ENCODE data around the gene GABARAP.

GABARAP gene

DNA sequence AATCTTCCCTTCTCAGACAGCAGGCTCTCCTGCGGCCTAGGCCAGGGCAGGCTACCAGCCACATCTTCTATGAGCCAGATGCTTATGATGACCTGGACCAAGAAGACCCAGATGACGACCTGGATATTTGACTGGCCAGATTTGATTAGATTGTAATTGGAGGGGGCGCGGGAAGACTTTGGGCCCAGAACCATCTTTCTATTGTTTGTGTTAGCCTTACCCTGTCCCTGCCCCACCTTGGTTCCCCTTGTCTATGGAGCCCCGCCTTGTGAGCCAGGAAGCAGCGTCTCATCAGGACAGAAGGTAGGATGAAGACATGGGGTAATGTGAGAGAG, 17.3 kb upstream of the GABARAP start:
- TF ChIP-seq ZFX (IDR thresholded peaks at IDR 0.05): no peak
- TF ChIP-seq, protein P1, sequence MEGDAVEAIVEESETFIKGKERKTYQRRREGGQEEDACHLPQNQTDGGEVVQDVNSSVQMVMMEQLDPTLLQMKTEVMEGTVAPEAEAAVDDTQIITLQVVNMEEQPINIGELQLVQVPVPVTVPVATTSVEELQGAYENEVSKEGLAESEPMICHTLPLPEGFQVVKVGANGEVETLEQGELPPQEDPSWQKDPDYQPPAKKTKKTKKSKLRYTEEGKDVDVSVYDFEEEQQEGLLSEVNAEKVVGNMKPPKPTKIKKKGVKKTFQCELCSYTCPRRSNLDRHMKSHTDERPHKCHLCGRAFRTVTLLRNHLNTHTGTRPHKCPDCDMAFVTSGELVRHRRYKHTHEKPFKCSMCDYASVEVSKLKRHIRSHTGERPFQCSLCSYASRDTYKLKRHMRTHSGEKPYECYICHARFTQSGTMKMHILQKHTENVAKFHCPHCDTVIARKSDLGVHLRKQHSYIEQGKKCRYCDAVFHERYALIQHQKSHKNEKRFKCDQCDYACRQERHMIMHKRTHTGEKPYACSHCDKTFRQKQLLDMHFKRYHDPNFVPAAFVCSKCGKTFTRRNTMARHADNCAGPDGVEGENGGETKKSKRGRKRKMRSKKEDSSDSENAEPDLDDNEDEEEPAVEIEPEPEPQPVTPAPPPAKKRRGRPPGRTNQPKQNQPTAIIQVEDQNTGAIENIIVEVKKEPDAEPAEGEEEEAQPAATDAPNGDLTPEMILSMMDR (conservative IDR thresholded peaks at IDR 0.05): no peak
- no peak overlapping the region for H3K27ac ChIP-seq

- H3K27ac ChIP-seq: no peak overlapping the region
- TF ChIP-seq ZFX (IDR thresholded peaks at IDR 0.05): no peak
- TF ChIP-seq, protein P1 (conservative IDR thresholded peaks at IDR 0.05): no peak
Measured at GRCh38 chr17:7258731-7259554, 16.7 kb upstream of the GABARAP start.

DNA sequence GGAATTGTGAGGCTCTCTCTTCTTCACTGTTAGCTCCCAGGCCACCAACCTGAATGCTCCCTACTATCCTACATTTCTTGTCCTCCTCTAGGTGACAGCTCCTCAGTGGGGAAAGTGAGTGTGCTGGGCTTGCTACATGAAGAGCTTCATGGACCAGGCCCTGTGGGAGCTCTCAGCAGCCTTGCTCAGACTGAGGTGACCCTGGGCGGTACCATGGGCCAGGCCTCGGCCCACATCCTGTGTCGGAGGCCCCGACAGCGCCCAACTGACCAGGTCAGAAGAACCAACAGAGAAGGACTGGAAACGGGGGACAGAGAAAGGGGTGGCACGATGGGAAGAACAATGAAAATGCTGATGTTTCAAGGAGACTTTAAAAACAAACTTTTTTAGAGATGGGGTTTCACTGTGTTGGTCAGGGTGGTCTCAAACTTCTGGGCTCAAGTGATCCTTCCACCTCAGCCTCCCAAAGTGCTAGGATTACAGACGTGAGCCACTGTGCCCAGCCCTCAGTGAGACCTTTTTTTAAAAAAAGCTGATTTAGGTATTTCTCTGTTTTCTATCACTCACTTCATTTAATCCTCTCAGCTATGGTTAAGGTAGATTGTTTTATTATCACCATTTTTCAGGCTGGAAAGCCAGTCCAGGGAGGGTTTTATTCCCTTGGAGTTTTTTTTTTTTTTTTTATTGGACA, 14.7 kb upstream of the GABARAP start:
- no peak for TF ChIP-seq ZFX (IDR thresholded peaks at IDR 0.05)
- TF ChIP-seq, protein P1 (conservative IDR thresholded peaks at IDR 0.05): no peak
- H3K27ac ChIP-seq: no peak overlapping the region

DNA sequence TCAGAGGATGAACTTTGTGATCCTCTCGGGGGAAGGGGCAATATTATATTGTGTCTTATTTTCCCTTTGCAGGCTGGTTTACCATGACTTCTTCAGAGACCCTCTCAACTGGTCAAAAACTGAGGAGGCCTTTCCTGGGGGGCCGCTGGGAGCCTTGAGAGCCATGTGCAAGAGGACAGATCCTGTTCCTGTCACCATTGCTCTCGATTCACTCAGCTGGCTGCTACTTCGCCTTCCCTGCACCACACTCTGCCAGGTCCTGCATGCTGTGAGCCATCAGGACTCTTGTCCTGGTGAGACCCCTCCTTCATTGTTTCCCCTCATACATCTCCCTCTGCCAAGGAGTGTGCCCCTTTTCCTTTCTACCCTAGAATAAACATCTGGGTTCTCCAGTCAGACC, 12.3 kb upstream of the GABARAP start:
- TF ChIP-seq, protein P1 (conservative IDR thresholded peaks at IDR 0.05): no peak
- no peak for TF ChIP-seq ZFX (IDR thresholded peaks at IDR 0.05)
- peak overlapping the region; percentile 87 for H3K27ac ChIP-seq

- TF ChIP-seq, protein P1 (conservative IDR thresholded peaks at IDR 0.05): no peak
- TF ChIP-seq ZFX (IDR thresholded peaks at IDR 0.05): no peak
- peak overlapping the region; percentile 87 for H3K27ac ChIP-seq
Measured at GRCh38 chr17:7253082-7253481, 10.8 kb upstream of the GABARAP start.

- peak within 1 kb of the TSS; percentile 87 for H3K27ac ChIP-seq
- TF ChIP-seq, protein P1 (conservative IDR thresholded peaks at IDR 0.05): no peak; the same call in 1 of the 2 replicates
- TF ChIP-seq ZFX (IDR thresholded peaks at IDR 0.05): peak; percentile 69
Measured at GRCh38 chr17:7252176-7253043, 10.2 kb upstream of the GABARAP start, which contains the start of gene ELP5. TSS of gene ELP5 (plus strand) at chr17:7252215. CDS start at chr17:7252551, 336 bp downstream.
